GM12801 (cell line): ENCODE data around the gene GJB4.

Experiments
- CTCF ChIP-seq: IDR thresholded peaks from one replicate; pipeline ENCODE4 v1.5.1; 2011; ENCODE audit warnings: control low read depth; ENCODE audit not compliant: insufficient read length; ENCODE audit errors: extremely low read depth

GJB4 gene

GRCh38 chr1:34774957-34775356 lies 15.4 kb downstream of the GJB4 start:
- TF ChIP-seq CTCF: no peak

GRCh38 chr1:34776911-34777310 lies 17.4 kb downstream of the GJB4 start:
- TF ChIP-seq CTCF: no peak

GRCh38 chr1:34777519-34778321 lies 18.2 kb downstream of the GJB4 start:
- TF ChIP-seq CTCF: no peak

GRCh38 chr1:34778381-34778780 lies 18.8 kb downstream of the GJB4 start:
- no peak for TF ChIP-seq CTCF

- TF ChIP-seq CTCF: no peak
Observed at GRCh38 chr1:34779005-34779404, 19.5 kb downstream of the GJB4 start.

- no peak for TF ChIP-seq CTCF
Observed at GRCh38 chr1:34779526-34779925, 20.0 kb downstream of the GJB4 start.

GRCh38 chr1:34779962-34780361 lies 20.4 kb downstream of the GJB4 start:
- no peak for TF ChIP-seq CTCF
